ENCODE results near the gene MLPH.
"Not testable (repeated sequence)": the region's sequence is repeated elsewhere in the genome, so short reads cannot be mapped to it uniquely, and the experiment has no call there.

The MLPH gene

GRCh38 chr2:237466211-237466610 is 20.8 kb upstream of the MLPH start:
- Mint-ChIP-seq H3K27me3 (peaks cover 5 to 16% of the 10 kb centered on the region in 2 donors), H3K4me3 (no peak overlapping the region), H3K27ac (peak overlapping the region in 1 of 2 donors; percentile 55), H3K9me3 (no peaks in the 10 kb centered on the region), H3K4me1 (ENCODE audit: low read depth in 2 of 2) (peaks cover 0 to 3% of the 10 kb centered on the region in 2 donors), H3K36me3 (ENCODE audit: insufficient read depth) (no peaks in the 10 kb centered on the region)
- ATAC-seq (replicated peaks), result no peak
- no peak for DNase-seq

- peaks cover 5 to 14% of the 10 kb centered on the region in 2 donors for H3K27me3 Mint-ChIP-seq
- peaks cover 3% of the 10 kb centered on the region for H3K36me3 Mint-ChIP-seq (ENCODE audit: insufficient read depth)
- ATAC-seq (replicated peaks) (no peak), DNase-seq (no peak)
- H3K27ac Mint-ChIP-seq, result no peak overlapping the region
- peaks cover 0 to 3% of the 10 kb centered on the region in 2 donors for H3K4me1 Mint-ChIP-seq (ENCODE audit: low read depth in 2 of 2)
- no peak overlapping the region for H3K4me3 Mint-ChIP-seq
- H3K9me3 Mint-ChIP-seq, result no peaks in the 10 kb centered on the region
Measured at GRCh38 chr2:237467447-237468179, 19.4 kb upstream of the MLPH start.

- not testable (repeated sequence) for H3K27ac Mint-ChIP-seq; H3K4me3 Mint-ChIP-seq; ATAC-seq (replicated peaks); DNase-seq; H3K4me1 Mint-ChIP-seq (ENCODE audit: low read depth in 2 of 2); H3K36me3 Mint-ChIP-seq (ENCODE audit: insufficient read depth); H3K9me3 Mint-ChIP-seq
- H3K27me3 Mint-ChIP-seq, result peaks cover 5 to 14% of the 10 kb centered on the region in 2 donors
Measured at GRCh38 chr2:237469410-237469809, 17.6 kb upstream of the MLPH start.

- Mint-ChIP-seq H3K36me3 (ENCODE audit: insufficient read depth) (peaks cover 3% of the 10 kb centered on the region), H3K27ac (no peak overlapping the region), H3K4me1 (ENCODE audit: low read depth in 2 of 2) (peaks cover 4 to 9% of the 10 kb centered on the region in 2 donors), H3K4me3 (no peak overlapping the region), H3K9me3 (no peaks in the 10 kb centered on the region), H3K27me3 (peaks cover 5 to 14% of the 10 kb centered on the region in 2 donors)
- DNase-seq (no peak), ATAC-seq (replicated peaks) (no peak)
Measured at GRCh38 chr2:237469849-237470248, 17.2 kb upstream of the MLPH start.

GRCh38 chr2:237470914-237471313 is 16.1 kb upstream of the MLPH start:
- DNase-seq (no peak), ATAC-seq (replicated peaks) (no peak)
- Mint-ChIP-seq H3K4me1 (ENCODE audit: low read depth in 2 of 2) (peaks cover 7 to 10% of the 10 kb centered on the region in 2 donors), H3K4me3 (no peak overlapping the region), H3K27ac (no peak overlapping the region), H3K27me3 (peaks cover 6 to 17% of the 10 kb centered on the region in 2 donors), H3K9me3 (no peaks in the 10 kb centered on the region), H3K36me3 (ENCODE audit: insufficient read depth) (peaks cover 5% of the 10 kb centered on the region)

- H3K36me3 Mint-ChIP-seq (ENCODE audit: insufficient read depth), result peaks cover 6% of the 10 kb centered on the region
- H3K4me3 Mint-ChIP-seq, result no peak overlapping the region
- peaks cover 10 to 24% of the 10 kb centered on the region in 2 donors for H3K27me3 Mint-ChIP-seq
- peak; percentile 23 for ATAC-seq (replicated peaks)
- H3K27ac Mint-ChIP-seq, result no peak overlapping the region
- peak in 1 of 3 experiments; percentile 11 for DNase-seq
- no peaks in the 10 kb centered on the region for H3K9me3 Mint-ChIP-seq
- peaks cover 10 to 12% of the 10 kb centered on the region in 2 donors for H3K4me1 Mint-ChIP-seq (ENCODE audit: low read depth in 2 of 2)
Measured at GRCh38 chr2:237471438-237472186, 15.4 kb upstream of the MLPH start.

- peaks cover 10 to 12% of the 10 kb centered on the region in 2 donors for H3K4me1 Mint-ChIP-seq (ENCODE audit: low read depth in 2 of 2)
- DNase-seq (no peak), ATAC-seq (replicated peaks) (no peak)
- H3K27me3 Mint-ChIP-seq, result peaks cover 13 to 30% of the 10 kb centered on the region in 2 donors
- no peaks in the 10 kb centered on the region for H3K9me3 Mint-ChIP-seq
- no peak overlapping the region for H3K4me3 Mint-ChIP-seq
- no peak overlapping the region for H3K27ac Mint-ChIP-seq
- H3K36me3 Mint-ChIP-seq (ENCODE audit: insufficient read depth), result peaks cover 6% of the 10 kb centered on the region
Measured at GRCh38 chr2:237472187-237472712, 14.8 kb upstream of the MLPH start.

- Mint-ChIP-seq H3K27ac (no peak overlapping the region), H3K36me3 (ENCODE audit: insufficient read depth) (peaks cover 6% of the 10 kb centered on the region), H3K4me1 (ENCODE audit: low read depth in 2 of 2) (peaks cover 10 to 12% of the 10 kb centered on the region in 2 donors), H3K4me3 (no peak overlapping the region), H3K9me3 (no peaks in the 10 kb centered on the region), H3K27me3 (peaks cover 21 to 40% of the 10 kb centered on the region in 2 donors)
- ATAC-seq (replicated peaks) (no peak), DNase-seq (no peak)
Measured at GRCh38 chr2:237472909-237473877, 13.9 kb upstream of the MLPH start.

GRCh38 chr2:237473878-237474441 is 13.1 kb upstream of the MLPH start:
- Mint-ChIP-seq H3K27me3 (peaks cover 26 to 48% of the 10 kb centered on the region in 2 donors), H3K36me3 (ENCODE audit: insufficient read depth) (peaks cover 6% of the 10 kb centered on the region), H3K27ac (peak overlapping the region in 1 of 2 donors; percentile 93), H3K4me3 (peak overlapping the region; percentile 88 to 94), H3K9me3 (no peaks in the 10 kb centered on the region), H3K4me1 (ENCODE audit: low read depth in 2 of 2) (peaks cover 10 to 12% of the 10 kb centered on the region in 2 donors)
- DNase-seq (no peak), ATAC-seq (replicated peaks) (no peak)

GRCh38 chr2:237474442-237474911 is 12.6 kb upstream of the MLPH start:
- DNase-seq (no peak), ATAC-seq (replicated peaks) (no peak)
- peaks cover 30 to 53% of the 10 kb centered on the region in 2 donors for H3K27me3 Mint-ChIP-seq
- H3K4me3 Mint-ChIP-seq, result peak overlapping the region; percentile 88 to 94
- H3K36me3 Mint-ChIP-seq (ENCODE audit: insufficient read depth), result peaks cover 6% of the 10 kb centered on the region
- H3K4me1 Mint-ChIP-seq (ENCODE audit: low read depth in 2 of 2), result peaks cover 10 to 12% of the 10 kb centered on the region in 2 donors
- H3K27ac Mint-ChIP-seq, result peak overlapping the region; percentile 89 to 93
- H3K9me3 Mint-ChIP-seq, result no peaks in the 10 kb centered on the region

GRCh38 chr2:237474931-237475703 is 11.9 kb upstream of the MLPH start:
- Mint-ChIP-seq H3K9me3 (no peaks in the 10 kb centered on the region), H3K27me3 (peaks cover 34 to 55% of the 10 kb centered on the region in 2 donors), H3K4me3 (peak overlapping the region; percentile 88 to 94)

GRCh38 chr2:237475704-237476141 is 11.3 kb upstream of the MLPH start:
- DNase-seq, result peak in 1 of 3 experiments; percentile 6
- peak; percentile 37 for ATAC-seq (replicated peaks)
- no peaks in the 10 kb centered on the region for H3K9me3 Mint-ChIP-seq
- peaks cover 6% of the 10 kb centered on the region for H3K36me3 Mint-ChIP-seq (ENCODE audit: insufficient read depth)
- peaks cover 10 to 12% of the 10 kb centered on the region in 2 donors for H3K4me1 Mint-ChIP-seq (ENCODE audit: low read depth in 2 of 2)
- H3K27me3 Mint-ChIP-seq, result peaks cover 35 to 55% of the 10 kb centered on the region in 2 donors
- H3K27ac Mint-ChIP-seq, result peak overlapping the region in 1 of 2 donors; percentile 49
- H3K4me3 Mint-ChIP-seq, result peak overlapping the region; percentile 74 to 78

More at GRCh38 chr2:237474931-237475703, 11.9 kb upstream of the MLPH start:
- ATAC-seq (replicated peaks) (peak; percentile 85), DNase-seq (peak; percentile 67 to 81 (median 75))
- H3K27ac Mint-ChIP-seq, result peak overlapping the region; percentile 89 to 93
- peaks cover 6% of the 10 kb centered on the region for H3K36me3 Mint-ChIP-seq (ENCODE audit: insufficient read depth)
- peaks cover 10 to 12% of the 10 kb centered on the region in 2 donors for H3K4me1 Mint-ChIP-seq (ENCODE audit: low read depth in 2 of 2)

Data from effector memory CD8-positive, alpha-beta T cell (primary cell).